HG02763 (cell line): ENCODE data around the gene GRID1.

ENCODE experiments used
- ATAC-seq: cut with Tn5 transposase; IDR thresholded peaks from one replicate; pipeline ENCODE4 v1.9.1; 2021; ENCODE audit warnings: mild to moderate bottlenecking, moderate library complexity; ENCODE audit not compliant: unreplicated experiment

Gene GRID1

DNA sequence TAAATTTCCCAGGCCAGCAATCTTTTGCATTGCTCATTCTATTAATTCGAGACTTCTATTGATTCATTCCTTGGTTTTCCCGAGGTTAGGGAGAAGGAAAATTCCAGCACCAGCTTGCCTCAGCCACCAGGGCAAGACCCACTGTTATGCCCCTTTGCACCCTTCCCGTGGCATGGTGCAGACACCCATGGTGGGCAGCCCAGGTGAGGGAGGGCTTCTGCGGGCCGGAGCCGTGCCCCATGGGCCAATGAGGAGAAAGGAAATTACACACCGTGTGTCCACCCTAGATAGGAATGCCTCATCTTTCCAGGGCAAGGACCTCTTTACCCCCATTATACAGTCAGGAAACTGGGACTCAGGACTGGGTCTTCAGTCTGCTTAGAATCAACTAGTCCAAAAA lies 4.5 kb upstream of the GRID1 start:
- no peak for ATAC-seq

GRCh38 chr10:86370006-86370585 lies 3.5 kb upstream of the GRID1 start:
- ATAC-seq = no peak

DNA sequence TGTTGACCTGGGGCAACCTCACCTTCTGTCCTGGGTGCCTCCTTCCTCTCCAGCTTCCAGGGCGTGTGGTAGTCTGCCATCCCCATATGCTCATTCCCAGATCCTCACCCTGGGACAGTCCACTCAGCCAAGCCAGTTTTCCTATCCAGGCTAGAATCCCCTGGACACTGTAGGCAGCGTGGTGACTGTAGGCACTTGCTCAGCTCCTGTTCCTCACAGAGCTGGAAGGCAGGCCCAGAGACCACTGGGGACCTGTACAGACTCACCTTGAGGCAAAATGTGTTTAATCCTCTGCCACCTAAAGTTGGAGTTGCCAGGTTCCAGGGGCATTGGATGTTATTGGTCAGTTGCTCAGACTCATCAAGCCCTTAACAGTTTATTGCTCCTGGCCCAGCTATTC lies 2.4 kb upstream of the GRID1 start:
- ATAC-seq = no peak

GRCh38 chr10:86368046-86368445 lies 1.5 kb upstream of the GRID1 start:
- no peak for ATAC-seq

DNA sequence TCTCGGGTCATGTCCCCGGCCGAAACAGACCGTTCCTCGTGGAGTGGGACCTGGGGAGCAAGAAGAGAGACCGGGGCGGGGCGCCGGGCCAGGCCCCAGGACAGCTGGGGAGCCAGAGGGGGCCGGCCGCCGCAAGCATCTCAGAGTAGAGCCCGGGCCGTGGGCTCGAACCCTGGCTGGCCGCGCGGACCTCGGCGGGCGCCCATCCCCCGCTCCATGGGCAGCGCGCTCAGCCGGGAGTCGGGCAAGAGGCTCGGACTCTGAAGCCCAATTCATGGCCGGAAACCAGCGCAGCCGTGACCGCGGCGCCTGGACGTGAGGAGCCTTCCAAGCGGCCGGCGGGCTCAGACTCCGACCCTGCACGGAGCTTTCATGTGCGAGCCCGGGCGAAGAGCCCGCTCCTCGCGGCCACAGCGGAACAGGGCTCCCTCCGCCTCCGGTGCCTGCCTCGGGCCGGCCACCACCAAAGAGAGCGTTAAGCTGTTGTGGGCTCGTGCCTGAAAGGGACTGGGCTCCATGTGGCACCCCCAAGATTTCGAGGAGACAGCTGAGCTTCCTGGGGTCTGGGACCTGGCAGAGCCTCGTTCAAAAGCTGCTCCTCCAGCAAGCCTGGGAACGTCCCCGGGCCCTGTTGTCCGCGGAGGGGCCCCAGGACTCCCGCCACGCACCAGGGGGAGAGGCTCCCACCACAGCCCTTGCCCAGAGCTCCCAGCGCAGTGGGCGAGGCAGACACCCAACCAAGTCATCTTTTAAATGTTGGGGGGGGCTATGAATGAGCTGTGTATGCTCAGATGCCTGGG lies 757 bp upstream of the GRID1 start:
- ATAC-seq = no peak

DNA sequence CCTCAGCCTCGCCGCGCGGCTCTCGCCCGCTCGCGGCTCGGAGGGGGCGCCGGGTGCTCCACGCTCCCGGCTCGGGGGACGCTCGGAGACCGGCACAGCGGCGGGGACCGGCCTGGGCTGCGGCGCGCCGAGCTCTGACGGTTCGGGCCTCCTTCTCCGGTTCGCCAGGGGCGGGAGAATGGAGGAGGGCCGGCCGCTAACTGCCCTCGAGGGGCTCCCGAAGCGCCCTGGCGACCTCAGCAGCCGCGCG lies 232 bp upstream of the GRID1 start:
- ATAC-seq = no peak

DNA sequence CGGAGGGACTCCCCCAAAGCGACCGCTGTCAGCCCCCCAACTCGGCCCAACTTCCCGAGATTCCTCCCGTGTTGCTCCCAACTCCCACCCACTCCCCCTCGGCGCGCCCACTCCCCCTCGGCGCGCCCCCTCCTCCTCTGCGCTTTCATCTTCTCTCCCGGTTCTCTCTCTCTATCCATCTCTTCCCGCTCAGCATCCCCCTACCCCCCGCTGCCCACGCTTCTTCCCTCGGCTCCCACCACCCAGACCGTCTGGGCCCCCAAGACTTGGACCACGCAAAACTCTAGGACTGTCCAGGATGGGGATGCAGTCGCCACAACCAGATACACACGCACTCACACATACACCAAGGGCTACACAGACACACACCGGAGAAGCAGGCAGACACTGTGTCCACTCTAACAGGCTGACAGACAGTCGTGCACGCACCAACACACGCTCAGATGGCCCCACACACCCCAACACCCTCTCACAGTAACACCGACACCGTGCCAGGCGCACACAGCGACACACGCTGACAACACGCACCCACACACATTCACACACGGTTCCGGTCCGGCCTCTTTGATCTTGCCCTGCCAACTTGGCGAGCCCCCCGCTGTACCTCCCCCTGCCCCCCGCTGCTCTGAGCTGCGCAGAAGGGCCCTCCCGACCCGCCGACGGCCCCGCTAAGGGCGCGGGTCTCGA lies 1.1 kb downstream of the GRID1 start:
- no peak for ATAC-seq

DNA sequence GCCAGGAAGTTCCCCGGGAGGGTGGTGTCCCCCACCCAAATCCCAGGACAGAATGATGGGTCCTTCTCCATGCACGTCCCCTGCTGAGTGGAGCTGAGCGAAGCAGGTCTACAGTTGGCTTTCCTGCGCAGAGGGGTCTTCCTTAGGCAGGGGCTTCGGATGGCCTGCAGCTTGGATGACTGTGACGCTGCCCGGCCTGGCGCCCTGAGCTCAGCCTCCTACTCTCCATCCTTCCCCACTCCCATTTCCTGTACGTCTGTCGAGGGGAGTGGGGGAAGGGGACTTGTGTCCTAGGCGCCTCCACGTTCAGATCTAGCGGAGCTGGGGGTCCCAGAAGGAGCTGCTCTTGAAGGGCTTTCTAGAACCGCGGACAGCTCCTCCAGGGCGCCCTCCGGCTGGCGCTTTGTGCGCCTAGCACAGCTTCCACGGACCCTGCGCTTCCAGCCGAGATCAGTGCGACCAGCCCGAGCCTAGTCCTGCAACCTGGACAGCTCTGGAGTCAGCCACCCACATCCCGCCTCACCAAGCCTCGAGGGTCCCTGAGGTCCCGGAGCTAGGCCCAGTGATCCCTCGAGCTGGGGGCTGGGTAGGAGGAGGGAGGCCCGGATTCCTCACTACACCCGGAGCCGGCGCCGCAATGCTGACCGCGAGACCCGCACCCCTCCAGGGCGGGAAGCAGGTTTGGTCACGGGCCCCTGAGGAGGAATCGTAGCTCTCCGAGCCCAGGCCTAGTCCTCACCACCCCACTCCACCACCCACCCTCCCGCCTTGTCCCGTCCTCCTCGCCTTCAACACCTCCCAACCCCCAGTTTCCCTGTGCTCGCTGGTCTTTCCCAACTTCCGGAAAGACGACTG lies 1.9 kb downstream of the GRID1 start:
- ATAC-seq = no peak

- no peak for ATAC-seq
Observed at GRCh38 chr10:86363833-86364490, 2.6 kb downstream of the GRID1 start.

DNA sequence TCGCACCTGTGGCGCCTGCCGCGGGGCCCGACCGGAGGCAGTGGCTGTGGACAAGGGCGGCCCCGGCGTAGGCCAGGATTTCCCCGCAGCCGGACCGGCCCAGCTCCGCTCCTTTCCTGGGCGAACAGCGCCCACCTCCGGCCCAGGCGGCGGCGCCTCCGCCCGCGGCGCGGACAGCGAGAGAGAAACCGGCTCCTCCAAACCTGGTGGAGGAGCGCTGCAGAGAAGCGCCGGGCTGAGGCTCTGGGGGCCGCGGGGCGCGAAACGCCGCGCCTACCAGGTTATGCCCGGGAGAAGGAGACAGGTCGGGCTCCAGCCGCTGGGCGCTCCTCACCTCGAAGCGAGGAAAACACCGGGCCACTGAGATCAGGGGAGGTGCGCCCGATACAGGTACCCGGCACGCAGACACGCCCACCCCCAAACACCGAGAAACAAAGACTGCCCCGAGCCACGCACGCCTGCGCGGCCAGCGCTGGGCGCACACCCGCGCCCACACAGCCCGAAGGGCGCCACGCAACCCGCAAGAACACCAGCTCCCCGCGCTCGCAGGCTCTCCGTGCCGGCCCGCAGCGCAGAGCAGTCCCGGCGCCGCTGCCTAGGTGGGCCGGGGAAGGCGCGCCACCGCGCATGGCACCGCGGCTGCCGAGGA lies 3.3 kb downstream of the GRID1 start:
- ATAC-seq = no peak

DNA sequence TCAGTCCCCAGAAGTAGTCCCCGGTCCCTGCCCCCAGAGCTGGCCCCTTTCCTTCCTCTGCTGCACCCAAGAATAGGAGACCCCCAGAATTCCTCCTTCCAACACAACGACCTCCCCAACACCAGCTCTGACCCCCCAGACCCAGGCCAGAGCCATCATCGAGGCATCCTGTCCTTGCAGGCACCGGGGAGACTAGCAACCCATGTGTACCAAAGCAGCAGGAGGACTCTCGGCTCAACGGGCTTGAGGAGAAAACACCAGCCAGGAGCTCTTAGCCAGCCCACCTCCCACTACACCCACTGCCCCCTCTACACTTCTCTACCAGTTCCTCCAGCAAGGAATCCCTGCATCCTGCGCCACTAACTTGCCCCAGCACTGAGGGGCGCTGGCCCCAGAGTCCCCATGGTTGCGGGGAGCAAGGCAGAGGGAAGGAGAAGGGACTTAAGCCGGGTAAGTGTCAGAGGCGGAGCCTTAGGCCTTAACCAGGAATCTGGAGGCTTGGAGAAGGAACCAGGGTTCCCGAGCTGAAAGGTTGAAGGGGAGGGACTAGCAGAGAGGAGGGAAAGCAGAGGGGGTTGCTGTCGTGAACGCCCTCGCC lies 3.9 kb downstream of the GRID1 start:
- ATAC-seq = no peak

GRCh38 chr10:86362129-86362527 lies 4.5 kb downstream of the GRID1 start:
- ATAC-seq = no peak

GRCh38 chr10:86361156-86362128 lies 5.2 kb downstream of the GRID1 start:
- ATAC-seq = no peak

DNA sequence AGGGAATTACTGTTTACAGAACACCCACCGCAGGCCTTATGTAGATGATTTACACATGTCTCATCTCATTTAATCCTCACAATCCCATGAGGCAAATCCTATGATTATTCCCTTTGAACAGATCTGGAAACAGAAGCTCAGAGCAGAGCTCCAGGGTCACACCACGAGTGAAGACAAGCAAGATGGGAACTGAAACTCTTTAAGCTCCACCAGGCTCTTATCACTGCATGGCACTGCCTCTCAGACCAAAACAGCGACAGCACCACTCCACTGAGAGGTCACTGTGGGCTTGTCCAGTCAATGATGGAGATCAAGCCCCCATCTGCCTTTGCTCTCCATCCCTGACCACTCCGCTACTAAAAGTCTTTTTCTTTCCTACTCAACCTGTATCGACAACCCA lies 5.9 kb downstream of the GRID1 start:
- no peak for ATAC-seq

DNA sequence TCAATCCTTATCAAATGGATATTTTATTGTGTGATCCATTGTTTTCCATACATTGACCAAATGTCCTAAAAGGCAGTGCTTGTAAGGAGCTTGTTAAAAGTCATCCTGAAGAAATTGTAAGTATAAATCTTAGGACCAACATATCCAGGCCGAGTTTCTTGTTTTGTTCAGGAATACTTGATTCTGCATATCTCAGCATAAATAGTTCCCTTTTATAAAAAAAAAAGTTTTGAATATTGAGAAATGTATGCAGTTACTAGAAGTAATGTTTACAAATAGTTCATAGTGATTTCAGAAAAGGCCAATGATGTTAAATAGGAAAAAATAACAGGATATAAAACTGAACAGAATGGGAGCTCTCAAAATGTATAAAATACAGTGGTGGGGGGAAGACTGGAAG lies 6.6 kb downstream of the GRID1 start:
- no peak for ATAC-seq

GRCh38 chr10:86359111-86359510 lies 7.5 kb downstream of the GRID1 start:
- ATAC-seq = no peak

DNA sequence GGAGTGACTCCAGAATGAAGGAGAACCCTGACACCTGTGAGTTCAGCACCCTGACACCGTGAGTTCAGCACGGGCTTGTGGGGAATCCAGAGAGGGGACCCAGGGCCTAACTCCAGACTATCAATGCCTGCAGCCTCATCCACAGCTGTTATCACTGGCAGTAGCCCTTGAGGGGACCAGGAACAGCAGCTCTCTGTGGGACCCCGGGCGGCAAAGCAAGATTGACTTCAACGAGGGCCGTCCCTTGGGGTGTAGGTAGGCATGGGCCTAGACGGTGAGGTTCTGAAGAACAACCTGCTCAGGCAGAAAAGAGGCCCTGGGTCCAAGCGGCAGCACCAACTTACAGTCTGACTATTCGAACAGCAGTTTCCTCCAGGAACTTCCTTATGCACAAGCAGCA lies 8.9 kb downstream of the GRID1 start:
- ATAC-seq = no peak

DNA sequence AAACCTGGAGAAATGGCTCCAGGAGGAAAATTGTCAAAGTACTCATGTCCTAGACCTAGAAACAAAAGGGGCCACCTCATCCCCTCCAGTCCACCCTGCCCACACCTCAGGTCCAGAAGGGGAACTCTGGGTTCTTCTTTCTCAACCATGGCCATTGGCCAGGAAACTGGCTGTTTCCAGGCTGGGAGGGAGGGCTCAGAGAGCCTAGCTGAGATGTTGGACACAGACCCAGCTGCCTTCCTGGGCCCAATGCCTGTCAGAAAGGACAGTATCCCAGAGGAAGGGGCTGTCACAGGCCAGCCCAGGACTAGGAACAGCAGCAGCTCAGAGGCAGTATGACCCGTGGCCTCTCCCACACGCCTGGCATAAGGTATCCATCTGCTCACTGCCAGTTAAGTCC lies 9.6 kb downstream of the GRID1 start:
- no peak for ATAC-seq

GRCh38 chr10:86356296-86356695 lies 10.3 kb downstream of the GRID1 start:
- ATAC-seq = no peak
